GM12878 (cell line): Measurements from ENCODE around the gene RAPGEF1. TPM values are rescaled to one million over a fixed set of nuclear protein-coding genes. Genes with fewer than 3 reads are reported as not detected.

Source experiments
- MYC ChIP-seq: IDR thresholded peaks from 2 replicates; pipeline ENCODE4 v1.6.1; 2011; ENCODE audit warnings: mild to moderate bottlenecking, low read length, moderate library complexity, inconsistent platforms; ENCODE audit not compliant: insufficient read depth, insufficient replicate concordance, insufficient read length, severe bottlenecking
- POU2F2 ChIP-seq: IDR thresholded peaks from 3 replicates; pipeline ENCODE4 v1.6.1; 2011; ENCODE audit warnings: low read depth, mild to moderate bottlenecking, low read length, borderline replicate concordance
- SPI1 ChIP-seq: IDR thresholded peaks from 2 replicates; pipeline ENCODE4 v1.6.1; 2011; ENCODE audit warnings: low read depth, mild to moderate bottlenecking, low read length, moderate library complexity, borderline replicate concordance; ENCODE audit not compliant: insufficient read depth
- polyA plus RNA-seq, 11 experiments: library from polyadenylated mRNA; depleted of rRNA in 4 of 11; unstranded in 6 of 11; stranded (reverse) in 5 of 11; fragments of >200 nt; fragmentation: Nextera tagmentation in 4 of 11; fragmentation: Illumina TruSeq in 1 of 11; extraction: Ambion mirVana in 4 of 11; extraction: Trizol in 1 of 11; gene quantifications; 1 replicate in 1 of 11; 2 replicates in 10 of 11; pipeline versions ENCODE4 v1.2.1 to v1.2.3, GENCODE V29; 2011 to 2016; ENCODE audit warnings: inconsistent platforms in 2 of 11, missing spikeins in 2 of 11, low read depth in 1 of 11
- total RNA-seq, 4 experiments: library from RNA; depleted of rRNA in 3 of 4; stranded (reverse); fragments of >200 nt in 3 of 4; fragmentation: Illumina TruSeq in 1 of 4; extraction: Trizol in 1 of 4; gene quantifications; 2 replicates each; pipeline versions ENCODE4 v1.2.1 to v1.2.3, GENCODE V29; 2013 to 2021
- TF ChIP-seq, protein P1 (sequence below): fragments of 450-650 bp; IDR thresholded peaks from 2 replicates; pipeline ENCODE4 v1.6.1; 2017; ENCODE audit warnings: mild to moderate bottlenecking, moderate library complexity
- TF ChIP-seq, protein P2 (sequence below): fragments of 150-350 bp; IDR thresholded peaks from 2 replicates; pipeline ENCODE4 v1.6.1; 2014; ENCODE audit warnings: mild to moderate bottlenecking, low read depth, low read length

Gene RAPGEF1
- total and polyA plus RNA-seq, 10 of the 15 experiments (the other 5 are each of a cell fraction or from before 2014, with no cell fraction given): 0.42 to 113 (median 45.9) TPM

DNA sequence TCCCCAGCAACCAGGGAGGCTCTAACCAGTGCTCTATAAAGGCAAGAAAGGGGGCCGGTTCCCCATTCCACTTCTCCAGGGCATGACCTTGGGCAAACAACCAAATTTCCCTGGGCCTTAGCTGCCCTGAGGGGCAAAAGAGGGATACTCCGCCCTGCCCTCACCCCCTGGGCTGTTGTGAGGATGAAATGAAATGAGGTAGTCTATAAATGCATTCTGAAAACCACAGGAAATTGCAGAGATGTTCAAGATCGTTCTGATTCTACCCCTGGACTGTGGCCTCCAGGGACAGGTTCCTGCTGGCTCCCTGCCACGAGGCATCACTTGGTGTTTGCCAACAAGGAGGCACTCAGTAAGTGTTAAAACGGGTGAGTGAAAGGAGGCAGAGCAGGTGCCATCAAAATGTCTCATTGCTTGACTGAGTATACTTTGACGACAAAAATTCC lies 5.7 kb downstream of the RAPGEF1 start (continued):
- TF ChIP-seq, protein P1, sequence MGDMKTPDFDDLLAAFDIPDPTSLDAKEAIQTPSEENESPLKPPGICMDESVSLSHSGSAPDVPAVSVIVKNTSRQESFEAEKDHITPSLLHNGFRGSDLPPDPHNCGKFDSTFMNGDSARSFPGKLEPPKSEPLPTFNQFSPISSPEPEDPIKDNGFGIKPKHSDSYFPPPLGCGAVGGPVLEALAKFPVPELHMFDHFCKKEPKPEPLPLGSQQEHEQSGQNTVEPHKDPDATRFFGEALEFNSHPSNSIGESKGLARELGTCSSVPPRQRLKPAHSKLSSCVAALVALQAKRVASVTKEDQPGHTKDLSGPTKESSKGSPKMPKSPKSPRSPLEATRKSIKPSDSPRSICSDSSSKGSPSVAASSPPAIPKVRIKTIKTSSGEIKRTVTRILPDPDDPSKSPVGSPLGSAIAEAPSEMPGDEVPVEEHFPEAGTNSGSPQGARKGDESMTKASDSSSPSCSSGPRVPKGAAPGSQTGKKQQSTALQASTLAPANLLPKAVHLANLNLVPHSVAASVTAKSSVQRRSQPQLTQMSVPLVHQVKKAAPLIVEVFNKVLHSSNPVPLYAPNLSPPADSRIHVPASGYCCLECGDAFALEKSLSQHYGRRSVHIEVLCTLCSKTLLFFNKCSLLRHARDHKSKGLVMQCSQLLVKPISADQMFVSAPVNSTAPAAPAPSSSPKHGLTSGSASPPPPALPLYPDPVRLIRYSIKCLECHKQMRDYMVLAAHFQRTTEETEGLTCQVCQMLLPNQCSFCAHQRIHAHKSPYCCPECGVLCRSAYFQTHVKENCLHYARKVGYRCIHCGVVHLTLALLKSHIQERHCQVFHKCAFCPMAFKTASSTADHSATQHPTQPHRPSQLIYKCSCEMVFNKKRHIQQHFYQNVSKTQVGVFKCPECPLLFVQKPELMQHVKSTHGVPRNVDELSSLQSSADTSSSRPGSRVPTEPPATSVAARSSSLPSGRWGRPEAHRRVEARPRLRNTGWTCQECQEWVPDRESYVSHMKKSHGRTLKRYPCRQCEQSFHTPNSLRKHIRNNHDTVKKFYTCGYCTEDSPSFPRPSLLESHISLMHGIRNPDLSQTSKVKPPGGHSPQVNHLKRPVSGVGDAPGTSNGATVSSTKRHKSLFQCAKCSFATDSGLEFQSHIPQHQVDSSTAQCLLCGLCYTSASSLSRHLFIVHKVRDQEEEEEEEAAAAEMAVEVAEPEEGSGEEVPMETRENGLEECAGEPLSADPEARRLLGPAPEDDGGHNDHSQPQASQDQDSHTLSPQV: no peak
- TF ChIP-seq SPI1 (peak; percentile 55; the same call in 1 of the 2 replicates), POU2F2 (no peak), MYC (no peak)
- TF ChIP-seq, protein P2, sequence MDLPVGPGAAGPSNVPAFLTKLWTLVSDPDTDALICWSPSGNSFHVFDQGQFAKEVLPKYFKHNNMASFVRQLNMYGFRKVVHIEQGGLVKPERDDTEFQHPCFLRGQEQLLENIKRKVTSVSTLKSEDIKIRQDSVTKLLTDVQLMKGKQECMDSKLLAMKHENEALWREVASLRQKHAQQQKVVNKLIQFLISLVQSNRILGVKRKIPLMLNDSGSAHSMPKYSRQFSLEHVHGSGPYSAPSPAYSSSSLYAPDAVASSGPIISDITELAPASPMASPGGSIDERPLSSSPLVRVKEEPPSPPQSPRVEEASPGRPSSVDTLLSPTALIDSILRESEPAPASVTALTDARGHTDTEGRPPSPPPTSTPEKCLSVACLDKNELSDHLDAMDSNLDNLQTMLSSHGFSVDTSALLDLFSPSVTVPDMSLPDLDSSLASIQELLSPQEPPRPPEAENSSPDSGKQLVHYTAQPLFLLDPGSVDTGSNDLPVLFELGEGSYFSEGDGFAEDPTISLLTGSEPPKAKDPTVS: no peak
